Gastrocnemius medialis (tissue), 4 donors: ENCODE measurements around the gene RASSF8.
A peak's percentile ranks its signal among the peaks of the same experiment; 100 is the strongest.

Experiments
- POLR2A ChIP-seq, 2 donors: fragments of 450-650 bp; IDR thresholded peaks; one replicate each; pipeline ENCODE4 v1.6.1; 2017; ENCODE audit warnings: antibody characterized with exemption in 2 of 2, mild to moderate bottlenecking in 2 of 2, moderate library complexity in 2 of 2
- TF ChIP-seq, protein P1 (sequence below), 5 experiments: fragments of 450-650 bp in 3 of 5; fragments of 200-600 bp in 2 of 5; sonication (generic) in 2 of 5; IDR thresholded peaks in 4 of 5; conservative IDR thresholded peaks in 1 of 5; 1 replicate in 4 of 5; 2 replicates in 1 of 5; pipeline ENCODE4 v1.5.1; 2016 to 2019; ENCODE audit warnings: antibody characterized with exemption in 5 of 5, mild to moderate bottlenecking in 3 of 5, moderate library complexity in 3 of 5

GRCh38 chr12:25957793-25958427, 572 bp upstream of the RASSF8 start:
- TF ChIP-seq, protein P1, sequence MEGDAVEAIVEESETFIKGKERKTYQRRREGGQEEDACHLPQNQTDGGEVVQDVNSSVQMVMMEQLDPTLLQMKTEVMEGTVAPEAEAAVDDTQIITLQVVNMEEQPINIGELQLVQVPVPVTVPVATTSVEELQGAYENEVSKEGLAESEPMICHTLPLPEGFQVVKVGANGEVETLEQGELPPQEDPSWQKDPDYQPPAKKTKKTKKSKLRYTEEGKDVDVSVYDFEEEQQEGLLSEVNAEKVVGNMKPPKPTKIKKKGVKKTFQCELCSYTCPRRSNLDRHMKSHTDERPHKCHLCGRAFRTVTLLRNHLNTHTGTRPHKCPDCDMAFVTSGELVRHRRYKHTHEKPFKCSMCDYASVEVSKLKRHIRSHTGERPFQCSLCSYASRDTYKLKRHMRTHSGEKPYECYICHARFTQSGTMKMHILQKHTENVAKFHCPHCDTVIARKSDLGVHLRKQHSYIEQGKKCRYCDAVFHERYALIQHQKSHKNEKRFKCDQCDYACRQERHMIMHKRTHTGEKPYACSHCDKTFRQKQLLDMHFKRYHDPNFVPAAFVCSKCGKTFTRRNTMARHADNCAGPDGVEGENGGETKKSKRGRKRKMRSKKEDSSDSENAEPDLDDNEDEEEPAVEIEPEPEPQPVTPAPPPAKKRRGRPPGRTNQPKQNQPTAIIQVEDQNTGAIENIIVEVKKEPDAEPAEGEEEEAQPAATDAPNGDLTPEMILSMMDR (IDR thresholded peaks at IDR 0.05 in 4 of 5, conservative IDR thresholded peaks at IDR 0.05 in 1 of 5): peak in 1 of 5 experiments; percentile 10
- no peak for TF ChIP-seq POLR2A (IDR thresholded peaks at IDR 0.05)
